Upper lobe of left lung (tissue), 4 donors: Measurements from ENCODE around the gene CADPS.

ENCODE experiments used
- EP300 ChIP-seq, 4 donors: sonication (generic); formaldehyde crosslinking; IDR thresholded peaks; one replicate each; pipeline ENCODE4 v1.5.1; 2017; ENCODE audit warnings: antibody characterized with exemption in 4 of 4, control low read depth in 2 of 4
- TF ChIP-seq, protein P1 (sequence below), 6 experiments: fragments of 450-650 bp in 4 of 6; fragments of 200-600 bp in 2 of 6; sonication (generic) in 2 of 6; IDR thresholded peaks; one replicate each; pipeline ENCODE4 v1.5.1; 2016 to 2019; ENCODE audit warnings: antibody characterized with exemption in 6 of 6

DNA sequence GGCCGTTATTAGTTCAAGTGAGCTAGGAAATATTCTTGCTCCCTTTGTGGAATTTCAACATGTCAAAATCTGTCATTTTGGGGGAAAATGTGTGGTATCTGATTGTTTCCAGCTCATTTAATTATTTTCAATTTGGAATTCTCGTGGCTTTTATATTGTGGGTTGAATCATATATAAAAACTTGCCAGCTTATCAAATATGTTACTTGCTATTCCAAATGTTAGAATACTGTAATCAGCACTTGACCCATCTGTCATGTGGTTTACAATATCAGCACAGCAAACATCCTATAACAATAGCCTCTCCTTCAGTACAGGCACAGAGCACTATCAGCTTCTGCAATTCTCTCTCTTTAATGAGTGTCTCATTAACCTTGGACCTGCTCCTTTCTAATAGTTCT lies 371.7 kb downstream of the CADPS start:
- TF ChIP-seq, protein P1, sequence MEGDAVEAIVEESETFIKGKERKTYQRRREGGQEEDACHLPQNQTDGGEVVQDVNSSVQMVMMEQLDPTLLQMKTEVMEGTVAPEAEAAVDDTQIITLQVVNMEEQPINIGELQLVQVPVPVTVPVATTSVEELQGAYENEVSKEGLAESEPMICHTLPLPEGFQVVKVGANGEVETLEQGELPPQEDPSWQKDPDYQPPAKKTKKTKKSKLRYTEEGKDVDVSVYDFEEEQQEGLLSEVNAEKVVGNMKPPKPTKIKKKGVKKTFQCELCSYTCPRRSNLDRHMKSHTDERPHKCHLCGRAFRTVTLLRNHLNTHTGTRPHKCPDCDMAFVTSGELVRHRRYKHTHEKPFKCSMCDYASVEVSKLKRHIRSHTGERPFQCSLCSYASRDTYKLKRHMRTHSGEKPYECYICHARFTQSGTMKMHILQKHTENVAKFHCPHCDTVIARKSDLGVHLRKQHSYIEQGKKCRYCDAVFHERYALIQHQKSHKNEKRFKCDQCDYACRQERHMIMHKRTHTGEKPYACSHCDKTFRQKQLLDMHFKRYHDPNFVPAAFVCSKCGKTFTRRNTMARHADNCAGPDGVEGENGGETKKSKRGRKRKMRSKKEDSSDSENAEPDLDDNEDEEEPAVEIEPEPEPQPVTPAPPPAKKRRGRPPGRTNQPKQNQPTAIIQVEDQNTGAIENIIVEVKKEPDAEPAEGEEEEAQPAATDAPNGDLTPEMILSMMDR (IDR thresholded peaks at IDR 0.05) = no peak
- no peak for TF ChIP-seq EP300 (IDR thresholded peaks at IDR 0.05)
